DOHH2 (cell line): ENCODE results near the gene ABLIM2.

ENCODE experiments used
- EZH2phosphoT487 ChIP-seq: fragments of 200-600 bp; sonication (generic); IDR thresholded peaks from 2 replicates; pipeline ENCODE4 v1.6.1; 2017; ENCODE audit warnings: borderline replicate concordance, mild to moderate bottlenecking, antibody characterized with exemption, low read length, moderate library complexity, mixed read lengths
- TF ChIP-seq, protein P1 (sequence below): fragments of 200-600 bp; sonication (generic); IDR thresholded peaks from one replicate; pipeline ENCODE4 v1.5.1; 2014; ENCODE audit warnings: antibody characterized with exemption, mild to moderate bottlenecking, low read depth, low read length; ENCODE audit not compliant: poor library complexity, severe bottlenecking

DNA sequence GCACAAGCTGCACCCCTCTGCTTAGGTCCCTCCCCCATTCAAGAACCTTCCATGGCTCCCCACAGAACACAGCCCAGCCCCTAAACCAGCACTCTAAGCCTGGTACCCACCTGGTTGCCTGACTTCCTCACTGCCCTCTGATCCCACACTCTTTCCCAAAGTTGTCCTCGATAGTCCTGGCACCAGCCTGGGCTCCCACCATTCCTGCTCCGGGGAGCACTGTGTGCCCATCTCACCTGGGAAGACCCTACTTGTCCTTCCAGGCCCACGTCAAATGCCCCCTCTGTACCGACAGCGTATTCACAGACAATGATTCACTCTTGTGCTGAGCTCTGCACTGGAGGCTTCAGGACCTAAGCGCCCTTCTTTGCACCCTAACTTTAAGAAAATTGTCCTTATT lies 40.1 kb downstream of the ABLIM2 start:
- TF ChIP-seq, protein P1, sequence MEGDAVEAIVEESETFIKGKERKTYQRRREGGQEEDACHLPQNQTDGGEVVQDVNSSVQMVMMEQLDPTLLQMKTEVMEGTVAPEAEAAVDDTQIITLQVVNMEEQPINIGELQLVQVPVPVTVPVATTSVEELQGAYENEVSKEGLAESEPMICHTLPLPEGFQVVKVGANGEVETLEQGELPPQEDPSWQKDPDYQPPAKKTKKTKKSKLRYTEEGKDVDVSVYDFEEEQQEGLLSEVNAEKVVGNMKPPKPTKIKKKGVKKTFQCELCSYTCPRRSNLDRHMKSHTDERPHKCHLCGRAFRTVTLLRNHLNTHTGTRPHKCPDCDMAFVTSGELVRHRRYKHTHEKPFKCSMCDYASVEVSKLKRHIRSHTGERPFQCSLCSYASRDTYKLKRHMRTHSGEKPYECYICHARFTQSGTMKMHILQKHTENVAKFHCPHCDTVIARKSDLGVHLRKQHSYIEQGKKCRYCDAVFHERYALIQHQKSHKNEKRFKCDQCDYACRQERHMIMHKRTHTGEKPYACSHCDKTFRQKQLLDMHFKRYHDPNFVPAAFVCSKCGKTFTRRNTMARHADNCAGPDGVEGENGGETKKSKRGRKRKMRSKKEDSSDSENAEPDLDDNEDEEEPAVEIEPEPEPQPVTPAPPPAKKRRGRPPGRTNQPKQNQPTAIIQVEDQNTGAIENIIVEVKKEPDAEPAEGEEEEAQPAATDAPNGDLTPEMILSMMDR, result no peak
- no peak for TF ChIP-seq EZH2phosphoT487
